Testis (tissue), 2 donors: ENCODE measurements around the gene VSIG10L2.

ENCODE experiments used
- POLR2A ChIP-seq: fragments of 450-650 bp; IDR thresholded peaks from one replicate; pipeline ENCODE4 v1.6.1; 2017; ENCODE audit warnings: antibody characterized with exemption, mild to moderate bottlenecking, moderate library complexity
- TF ChIP-seq, protein P1 (sequence below), 3 experiments: fragments of 450-650 bp in 2 of 3; fragments of 200-600 bp in 1 of 3; sonication (generic) in 1 of 3; IDR thresholded peaks; one replicate each; pipeline ENCODE4 v1.5.1; 2016 to 2019; ENCODE audit warnings: antibody characterized with exemption in 3 of 3, mild to moderate bottlenecking in 2 of 3, moderate library complexity in 1 of 3

DNA sequence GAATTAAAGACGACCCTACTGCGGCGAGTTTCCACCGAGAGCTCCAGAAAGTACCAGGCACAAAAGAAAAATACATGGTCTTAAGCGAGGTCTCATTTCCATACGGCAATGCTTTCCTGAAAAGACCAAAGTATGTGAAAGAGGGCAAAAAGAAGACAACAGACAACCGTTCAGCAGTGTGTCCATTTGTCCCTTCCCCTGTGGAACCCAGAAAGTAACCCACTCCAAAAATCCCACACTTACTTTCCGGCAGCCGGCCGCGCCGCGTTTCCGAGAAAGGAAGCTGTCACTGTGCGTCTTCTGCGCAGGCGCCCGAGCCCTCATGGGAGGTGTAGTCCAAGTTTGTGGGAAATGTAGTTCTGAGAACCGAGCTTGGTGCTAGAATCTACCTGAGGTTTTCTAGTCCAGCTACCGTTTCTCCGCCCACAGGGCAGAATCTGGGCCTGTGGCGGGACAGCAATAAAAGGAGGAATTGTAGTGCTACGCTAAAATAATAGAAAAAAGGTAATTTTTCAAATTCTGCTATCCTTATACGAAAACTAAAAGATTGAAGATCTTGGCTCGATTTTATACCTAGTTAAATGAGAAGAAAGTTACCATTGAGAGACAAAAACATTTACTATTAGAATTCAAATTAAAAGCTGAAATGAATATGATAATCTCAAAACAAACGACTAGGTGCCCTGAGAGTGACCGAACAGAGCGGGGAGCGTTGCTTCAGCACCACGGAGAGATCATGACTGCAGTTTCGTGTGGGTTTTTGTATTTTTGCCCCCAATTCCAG, 42.7 kb upstream of the VSIG10L2 start, which contains the start of gene PUS3:
- TF ChIP-seq POLR2A, result no peak
- TF ChIP-seq, protein P1, sequence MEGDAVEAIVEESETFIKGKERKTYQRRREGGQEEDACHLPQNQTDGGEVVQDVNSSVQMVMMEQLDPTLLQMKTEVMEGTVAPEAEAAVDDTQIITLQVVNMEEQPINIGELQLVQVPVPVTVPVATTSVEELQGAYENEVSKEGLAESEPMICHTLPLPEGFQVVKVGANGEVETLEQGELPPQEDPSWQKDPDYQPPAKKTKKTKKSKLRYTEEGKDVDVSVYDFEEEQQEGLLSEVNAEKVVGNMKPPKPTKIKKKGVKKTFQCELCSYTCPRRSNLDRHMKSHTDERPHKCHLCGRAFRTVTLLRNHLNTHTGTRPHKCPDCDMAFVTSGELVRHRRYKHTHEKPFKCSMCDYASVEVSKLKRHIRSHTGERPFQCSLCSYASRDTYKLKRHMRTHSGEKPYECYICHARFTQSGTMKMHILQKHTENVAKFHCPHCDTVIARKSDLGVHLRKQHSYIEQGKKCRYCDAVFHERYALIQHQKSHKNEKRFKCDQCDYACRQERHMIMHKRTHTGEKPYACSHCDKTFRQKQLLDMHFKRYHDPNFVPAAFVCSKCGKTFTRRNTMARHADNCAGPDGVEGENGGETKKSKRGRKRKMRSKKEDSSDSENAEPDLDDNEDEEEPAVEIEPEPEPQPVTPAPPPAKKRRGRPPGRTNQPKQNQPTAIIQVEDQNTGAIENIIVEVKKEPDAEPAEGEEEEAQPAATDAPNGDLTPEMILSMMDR (IDR thresholded peaks at IDR 0.05), result no peak
